Stimulated activated naive CD8-positive, alpha-beta T cell treated with anti-CD3 and anti-CD28 coated beads, Interleukin-15, Interleukin-2, amounts not matched to agents 100 ng/mL and 50 ng/mL, for 24 hours (primary cell): ENCODE data around the gene CIAO1.
"Not testable (repeated sequence)": the region's sequence is repeated elsewhere in the genome, so short reads cannot be mapped to it uniquely, and the experiment has no call there.

Experiments used
- H3K27ac Mint-ChIP-seq: one replicate; pipeline ENCODE4 v1.8.0; 2021; ENCODE audit warnings: mild to moderate bottlenecking, mixed read lengths
- H3K27me3 Mint-ChIP-seq: one replicate; pipeline ENCODE4 v1.8.0; 2021; ENCODE audit warnings: mixed read lengths
- H3K36me3 Mint-ChIP-seq: one replicate; pipeline ENCODE4 v1.8.0; 2021; ENCODE audit warnings: low read depth, mixed read lengths
- H3K4me1 Mint-ChIP-seq: one replicate; pipeline ENCODE4 v1.8.0; 2021; ENCODE audit warnings: low read depth, mixed read lengths
- H3K4me3 Mint-ChIP-seq: one replicate; pipeline ENCODE4 v1.8.0; 2021; ENCODE audit warnings: mild to moderate bottlenecking, mixed read lengths
- H3K9me3 Mint-ChIP-seq: one replicate; pipeline ENCODE4 v1.8.0; 2021; ENCODE audit warnings: mixed read lengths

The CIAO1 gene

GRCh38 chr2:96276787-96277499 is 10.9 kb downstream of the CIAO1 start:
- H3K27me3 Mint-ChIP-seq = no peaks in the 10 kb centered on the region
- H3K36me3 Mint-ChIP-seq = peaks cover 85% of the 10 kb centered on the region
- no peak overlapping the region for H3K4me3 Mint-ChIP-seq
- H3K9me3 Mint-ChIP-seq = no peaks in the 10 kb centered on the region
- no peak overlapping the region for H3K27ac Mint-ChIP-seq
- H3K4me1 Mint-ChIP-seq = peaks cover 8% of the 10 kb centered on the region

- no peaks in the 10 kb centered on the region for H3K4me1 Mint-ChIP-seq
- no peak overlapping the region for H3K4me3 Mint-ChIP-seq
- peak overlapping the region; percentile 50 for H3K27ac Mint-ChIP-seq
- H3K36me3 Mint-ChIP-seq = peaks cover 89% of the 10 kb centered on the region
- no peaks in the 10 kb centered on the region for H3K27me3 Mint-ChIP-seq
- H3K9me3 Mint-ChIP-seq = no peaks in the 10 kb centered on the region
These were observed 21.3 kb downstream of the CIAO1 start for GRCh38 chr2:96287273-96287856.

- Mint-ChIP-seq H3K4me3 (no peak overlapping the region), H3K4me1 (no peaks in the 10 kb centered on the region), H3K9me3 (no peaks in the 10 kb centered on the region), H3K27me3 (no peaks in the 10 kb centered on the region), H3K27ac (no peak overlapping the region), H3K36me3 (peaks cover 90% of the 10 kb centered on the region)
These were observed 25.7 kb downstream of the CIAO1 start for GRCh38 chr2:96291751-96292150.

GRCh38 chr2:96294271-96294670 is 28.2 kb downstream of the CIAO1 start:
- peaks cover 92% of the 10 kb centered on the region for H3K36me3 Mint-ChIP-seq
- H3K9me3 Mint-ChIP-seq = not testable (repeated sequence)

GRCh38 chr2:96296925-96297324 is 30.9 kb downstream of the CIAO1 start:
- Mint-ChIP-seq H3K4me1 (peaks cover 10% of the 10 kb centered on the region), H3K4me3 (no peak overlapping the region), H3K27ac (no peak overlapping the region), H3K9me3 (no peaks in the 10 kb centered on the region), H3K27me3 (no peaks in the 10 kb centered on the region), H3K36me3 (peaks cover 90% of the 10 kb centered on the region)

More at GRCh38 chr2:96294271-96294670, 28.2 kb downstream of the CIAO1 start:
- H3K4me1 Mint-ChIP-seq, H3K27ac Mint-ChIP-seq, H3K27me3 Mint-ChIP-seq, H3K4me3 Mint-ChIP-seq: not testable (repeated sequence)

- H3K36me3 Mint-ChIP-seq = peaks cover 84% of the 10 kb centered on the region
- H3K9me3 Mint-ChIP-seq = no peaks in the 10 kb centered on the region
- H3K27me3 Mint-ChIP-seq = no peaks in the 10 kb centered on the region
- H3K27ac Mint-ChIP-seq = peak overlapping the region; percentile 13
- no peak overlapping the region for H3K4me3 Mint-ChIP-seq
- peaks cover 51% of the 10 kb centered on the region for H3K4me1 Mint-ChIP-seq
These were observed 35.8 kb downstream of the CIAO1 start for GRCh38 chr2:96301865-96302264.

GRCh38 chr2:96304606-96305005 is 38.6 kb downstream of the CIAO1 start:
- H3K36me3 Mint-ChIP-seq = peaks cover 57% of the 10 kb centered on the region
- peaks cover 55% of the 10 kb centered on the region for H3K4me1 Mint-ChIP-seq
- H3K27me3 Mint-ChIP-seq = no peaks in the 10 kb centered on the region
- H3K9me3 Mint-ChIP-seq = no peaks in the 10 kb centered on the region
- H3K27ac Mint-ChIP-seq = peak overlapping the region; percentile 75
- peak overlapping the region; percentile 97 for H3K4me3 Mint-ChIP-seq

- H3K4me3 Mint-ChIP-seq = peak within 1 kb of the TSS; percentile 97
- H3K27ac Mint-ChIP-seq = peak within 1 kb of the TSS; percentile 98
- H3K27me3 Mint-ChIP-seq = no peaks in the 10 kb centered on the region
- peaks cover 55% of the 10 kb centered on the region for H3K4me1 Mint-ChIP-seq
- H3K9me3 Mint-ChIP-seq = no peaks in the 10 kb centered on the region
- H3K36me3 Mint-ChIP-seq = peaks cover 51% of the 10 kb centered on the region
These were observed 39.3 kb downstream of the CIAO1 start, which contains the start of gene SNRNP200 for GRCh38 chr2:96305091-96305978. Gene SNRNP200 (minus strand): TSS chr2:96305546. CDS start chr2:96305437, 109 bp downstream.

- peaks cover 52% of the 10 kb centered on the region for H3K4me1 Mint-ChIP-seq
- peak overlapping the region; percentile 98 for H3K27ac Mint-ChIP-seq
- H3K9me3 Mint-ChIP-seq = no peaks in the 10 kb centered on the region
- H3K4me3 Mint-ChIP-seq = peak overlapping the region; percentile 97
- peaks cover 48% of the 10 kb centered on the region for H3K36me3 Mint-ChIP-seq
- no peaks in the 10 kb centered on the region for H3K27me3 Mint-ChIP-seq
These were observed 39.9 kb downstream of the CIAO1 start for GRCh38 chr2:96305979-96306308.

- no peaks in the 10 kb centered on the region for H3K9me3 Mint-ChIP-seq
- peak overlapping the region; percentile 98 for H3K27ac Mint-ChIP-seq
- H3K36me3 Mint-ChIP-seq = peaks cover 43% of the 10 kb centered on the region
- H3K4me1 Mint-ChIP-seq = peaks cover 51% of the 10 kb centered on the region
- peak overlapping the region; percentile 97 for H3K4me3 Mint-ChIP-seq
- H3K27me3 Mint-ChIP-seq = no peaks in the 10 kb centered on the region
These were observed 40.3 kb downstream of the CIAO1 start for GRCh38 chr2:96306370-96306769.

GRCh38 chr2:96308248-96308647 is 42.2 kb downstream of the CIAO1 start:
- H3K9me3 Mint-ChIP-seq = no peaks in the 10 kb centered on the region
- peaks cover 40% of the 10 kb centered on the region for H3K4me1 Mint-ChIP-seq
- no peak overlapping the region for H3K4me3 Mint-ChIP-seq
- peaks cover 25% of the 10 kb centered on the region for H3K36me3 Mint-ChIP-seq
- no peaks in the 10 kb centered on the region for H3K27me3 Mint-ChIP-seq
- no peak overlapping the region for H3K27ac Mint-ChIP-seq

GRCh38 chr2:96315005-96315399 is 49.0 kb downstream of the CIAO1 start:
- Mint-ChIP-seq H3K27ac (peak overlapping the region; percentile 84), H3K9me3 (no peaks in the 10 kb centered on the region), H3K27me3 (no peaks in the 10 kb centered on the region), H3K36me3 (no peaks in the 10 kb centered on the region), H3K4me3 (no peak overlapping the region), H3K4me1 (peaks cover 50% of the 10 kb centered on the region)

GRCh38 chr2:96315400-96316071 is 49.5 kb downstream of the CIAO1 start:
- Mint-ChIP-seq H3K4me3 (peak overlapping the region; percentile 52), H3K27me3 (no peaks in the 10 kb centered on the region), H3K27ac (peak overlapping the region; percentile 84), H3K4me1 (peaks cover 55% of the 10 kb centered on the region), H3K36me3 (no peaks in the 10 kb centered on the region), H3K9me3 (no peaks in the 10 kb centered on the region)

GRCh38 chr2:96316999-96317398 is 51.0 kb downstream of the CIAO1 start:
- Mint-ChIP-seq H3K36me3 (no peaks in the 10 kb centered on the region), H3K9me3 (no peaks in the 10 kb centered on the region), H3K4me3 (no peak overlapping the region), H3K4me1 (peaks cover 56% of the 10 kb centered on the region), H3K27me3 (no peaks in the 10 kb centered on the region), H3K27ac (no peak overlapping the region)
